Measurements from ENCODE around the gene FARP1. TPM values are rescaled to one million over a fixed set of nuclear protein-coding genes. Genes with fewer than 3 reads are reported as not detected.
"Not testable (repeated sequence)": the region's sequence is repeated elsewhere in the genome, so short reads cannot be mapped to it uniquely, and the experiment has no call there.

The FARP1 gene
- polyA plus RNA-seq, 3 donors = 8.3 to 20.7 (median 9.6) TPM

GRCh38 chr13:98265692-98266551 is 123.0 kb downstream of the FARP1 start:
- 31 to 77% (median 60%) methylated on average over 10 of the region's 10 CpGs for WGBS, 3 donors
- H3K27ac ChIP-seq (ENCODE audit: low read depth, low read length) = no peak overlapping the region

- no peak overlapping the region for H3K27ac ChIP-seq (ENCODE audit: low read depth, low read length)
- WGBS, 3 donors = 41 to 77% (median 74%) methylated on average over 18 of the region's 18 CpGs
Measured at GRCh38 chr13:98267080-98267912, 124.4 kb downstream of the FARP1 start.

- 92 to 93% (median 93%) methylated on average over 4 of the region's 4 CpGs for WGBS, 3 donors
Measured at GRCh38 chr13:98269386-98269785, 126.5 kb downstream of the FARP1 start.

GRCh38 chr13:98270819-98271218 is 127.9 kb downstream of the FARP1 start:
- no peak overlapping the region for H3K27ac ChIP-seq (ENCODE audit: low read depth, low read length)
- 95 to 97% (median 95%) methylated on average over 9 of the region's 9 CpGs for WGBS, 3 donors

More at GRCh38 chr13:98269386-98269785, 126.5 kb downstream of the FARP1 start:
- H3K27ac ChIP-seq (ENCODE audit: low read depth, low read length) = no peak overlapping the region

- WGBS, 3 donors = 47 to 86% (median 84%) methylated on average over 3 of the region's 3 CpGs
- not testable (repeated sequence) for H3K27ac ChIP-seq (ENCODE audit: low read depth, low read length)
Measured at GRCh38 chr13:98271646-98272045, 128.8 kb downstream of the FARP1 start.

- no peak overlapping the region for H3K27ac ChIP-seq (ENCODE audit: low read depth, low read length)
- WGBS, 3 donors = 28 to 56% (median 55%) methylated on average over 1 of the region's 1 CpG
Measured at GRCh38 chr13:98272549-98272948, 129.7 kb downstream of the FARP1 start.

GRCh38 chr13:98273067-98273823 is 130.4 kb downstream of the FARP1 start:
- 72 to 92% (median 91%) methylated on average over 9 of the region's 9 CpGs for WGBS, 3 donors
- H3K27ac ChIP-seq (ENCODE audit: low read depth, low read length) = no peak overlapping the region

GRCh38 chr13:98273824-98274742 is 131.2 kb downstream of the FARP1 start:
- WGBS, 3 donors = 55 to 79% (median 76%) methylated on average over 12 of the region's 12 CpGs
- H3K27ac ChIP-seq (ENCODE audit: low read depth, low read length) = no peak overlapping the region

- no peak overlapping the region for H3K27ac ChIP-seq (ENCODE audit: low read depth, low read length)
- WGBS, 3 donors = 81 to 96% (median 92%) methylated on average over 2 of the region's 2 CpGs
Measured at GRCh38 chr13:98274921-98275487, 132.1 kb downstream of the FARP1 start.

- H3K27ac ChIP-seq (ENCODE audit: low read depth, low read length) = no peak overlapping the region
- 69 to 94% (median 92%) methylated on average over 2 of the region's 2 CpGs for WGBS, 3 donors
Measured at GRCh38 chr13:98275681-98276171, 132.8 kb downstream of the FARP1 start.

GRCh38 chr13:98276486-98276885 is 133.6 kb downstream of the FARP1 start:
- H3K27ac ChIP-seq (ENCODE audit: low read depth, low read length) = no peak overlapping the region
- 85 to 91% (median 87%) methylated on average over 3 of the region's 3 CpGs for WGBS, 3 donors

GRCh38 chr13:98278068-98278724 is 135.3 kb downstream of the FARP1 start:
- 90 to 96% (median 92%) methylated on average over 6 of the region's 6 CpGs for WGBS, 3 donors
- H3K27ac ChIP-seq (ENCODE audit: low read depth, low read length) = no peak overlapping the region

GRCh38 chr13:98279473-98280175 is 136.7 kb downstream of the FARP1 start:
- WGBS, 3 donors = 74 to 88% (median 80%) methylated on average over 13 of the region's 13 CpGs
- no peak overlapping the region for H3K27ac ChIP-seq (ENCODE audit: low read depth, low read length)

GRCh38 chr13:98280176-98280510 is 137.2 kb downstream of the FARP1 start:
- 49 to 62% (median 53%) methylated on average over 10 of the region's 10 CpGs for WGBS, 3 donors
- H3K27ac ChIP-seq (ENCODE audit: low read depth, low read length) = no peak overlapping the region

- WGBS, 3 donors = 43 to 80% (median 75%) methylated on average over 4 of the region's 4 CpGs
Measured at GRCh38 chr13:98284679-98285078, 141.8 kb downstream of the FARP1 start.

GRCh38 chr13:98285317-98285716 is 142.4 kb downstream of the FARP1 start:
- no peak overlapping the region for H3K27ac ChIP-seq (ENCODE audit: low read depth, low read length)
- 67 to 83% (median 80%) methylated on average over 4 of the region's 4 CpGs for WGBS, 3 donors

More at GRCh38 chr13:98284679-98285078, 141.8 kb downstream of the FARP1 start:
- H3K27ac ChIP-seq (ENCODE audit: low read depth, low read length) = no peak overlapping the region
